Skeletal muscle satellite cell (primary cell): ENCODE data around the gene TEAD1. TPM values are rescaled to one million over a fixed set of nuclear protein-coding genes. Genes with fewer than 3 reads are reported as not detected.
A peak's percentile ranks its signal among the peaks of the same experiment; 100 is the strongest.

ENCODE experiments used
- H3K27me3 ChIP-seq: 2 replicates; pipeline ENCODE4 v1.7.0; 2013; ENCODE audit warnings: low read length; ENCODE audit not compliant: control insufficient read depth, insufficient read depth
- H3K36me3 ChIP-seq: 2 replicates; pipeline ENCODE4 v1.7.0; 2013; ENCODE audit warnings: mild to moderate bottlenecking, control low read depth, low read length; ENCODE audit not compliant: insufficient read depth
- H3K4me1 ChIP-seq: 2 replicates; pipeline ENCODE4 v1.7.0; 2013; ENCODE audit warnings: low read length; ENCODE audit not compliant: control insufficient read depth, insufficient read depth
- H3K4me2 ChIP-seq: 2 replicates; pipeline ENCODE4 v1.7.0; 2013; ENCODE audit warnings: mild to moderate bottlenecking, low read length
- H3K4me3 ChIP-seq: 2 replicates; pipeline ENCODE4 v1.7.0; 2013; ENCODE audit warnings: low read length
- H3K9ac ChIP-seq: 2 replicates; pipeline ENCODE4 v1.7.0; 2013; ENCODE audit warnings: mild to moderate bottlenecking, low read depth, low read length, moderate library complexity
- H3K9me3 ChIP-seq: replicated peaks from 2 replicates; pipeline ENCODE4 v1.7.0; 2013; ENCODE audit warnings: mild to moderate bottlenecking, control low read depth, low read length
- total RNA-seq: library from RNA; depleted of rRNA; stranded (reverse); fragments of >200 nt; gene quantifications from 2 replicates; pipeline ENCODE4 v1.2.3, GENCODE V29; 2012; rRNA removed

Gene TEAD1
- 67.2 and 70.3 TPM in 2 replicates for total RNA-seq

DNA sequence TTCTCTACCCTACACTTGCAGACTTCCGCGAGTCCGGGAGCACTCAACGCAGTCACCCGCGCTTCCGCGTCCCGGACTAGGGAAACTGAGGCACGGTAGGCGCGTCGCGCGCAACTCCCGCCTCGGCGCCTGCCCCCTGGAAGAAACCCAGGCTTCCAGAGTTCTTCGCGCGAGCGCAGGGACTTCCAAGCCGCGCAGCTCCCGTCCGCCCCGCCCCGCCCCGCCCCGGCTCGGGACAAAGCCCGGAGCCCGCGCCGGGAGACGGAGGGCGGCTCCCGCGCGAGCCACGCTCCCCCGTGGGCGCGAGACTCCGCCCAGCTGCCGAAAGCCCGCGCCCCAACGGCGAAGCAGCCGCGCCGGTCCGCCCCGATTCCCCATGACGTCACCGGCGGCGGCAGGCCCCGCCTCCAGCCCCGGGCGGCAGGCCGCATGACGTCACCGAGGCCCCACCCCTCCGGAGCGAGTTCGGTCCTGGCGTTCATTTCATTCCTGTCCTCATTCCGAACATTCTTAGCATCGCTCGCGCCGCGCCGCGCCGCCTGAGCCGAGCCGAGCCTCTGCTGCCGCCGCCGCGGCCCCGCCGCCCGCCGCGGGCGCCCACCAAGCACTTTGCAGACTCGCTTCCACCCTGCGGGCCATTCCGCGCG is at the start of gene TEAD1:
TEAD1 (plus strand) TSS at position 498 of the 647 bp plus-strand sequence.
- Histone ChIP-seq H3K4me1 (peaks cover 34% of the 10 kb centered on the region), H3K4me3 (peak within 1 kb of the TSS; percentile 92), H3K9me3 (no peaks in the 10 kb centered on the region), H3K27me3 (no peaks in the 10 kb centered on the region), H3K36me3 (peaks cover 13% of the 10 kb centered on the region), H3K9ac (peak within 1 kb of the TSS; percentile 98), H3K4me2 (peak within 1 kb of the TSS; percentile 88)

- Histone ChIP-seq H3K36me3 (no peaks in the 10 kb centered on the region), H3K4me3 (no peak overlapping the region), H3K9me3 (peaks cover 4% of the 10 kb centered on the region), H3K27me3 (no peaks in the 10 kb centered on the region), H3K4me1 (peaks cover 19% of the 10 kb centered on the region), H3K4me2 (no peak overlapping the region), H3K9ac (no peak overlapping the region)
These were observed 49.6 kb upstream of the TEAD1 start for GRCh38 chr11:12624595-12624994.

GRCh38 chr11:12625438-12626071 is 48.7 kb upstream of the TEAD1 start:
- Histone ChIP-seq H3K4me1 (peaks cover 23% of the 10 kb centered on the region), H3K4me3 (no peak overlapping the region), H3K9ac (peak overlapping the region; percentile 49), H3K36me3 (no peaks in the 10 kb centered on the region), H3K4me2 (peak overlapping the region; percentile 67), H3K9me3 (peaks cover 4% of the 10 kb centered on the region), H3K27me3 (no peaks in the 10 kb centered on the region)

GRCh38 chr11:12626616-12627015 is 47.6 kb upstream of the TEAD1 start:
- H3K4me2 ChIP-seq, result peak overlapping the region; percentile 62
- no peaks in the 10 kb centered on the region for H3K36me3 ChIP-seq
- peak overlapping the region; percentile 67 for H3K9ac ChIP-seq
- H3K4me3 ChIP-seq, result no peak overlapping the region
- no peaks in the 10 kb centered on the region for H3K27me3 ChIP-seq
- H3K4me1 ChIP-seq, result peaks cover 23% of the 10 kb centered on the region
- peaks cover 4% of the 10 kb centered on the region for H3K9me3 ChIP-seq

- H3K9ac ChIP-seq, result no peak overlapping the region
- H3K4me1 ChIP-seq, result peaks cover 23% of the 10 kb centered on the region
- no peak overlapping the region for H3K4me2 ChIP-seq
- no peaks in the 10 kb centered on the region for H3K27me3 ChIP-seq
- no peak overlapping the region for H3K4me3 ChIP-seq
- no peaks in the 10 kb centered on the region for H3K36me3 ChIP-seq
- peaks cover 4% of the 10 kb centered on the region for H3K9me3 ChIP-seq
These were observed 45.9 kb upstream of the TEAD1 start for GRCh38 chr11:12628314-12628713.

GRCh38 chr11:12629601-12630313 is 44.5 kb upstream of the TEAD1 start:
- Histone ChIP-seq H3K36me3 (no peaks in the 10 kb centered on the region), H3K27me3 (no peaks in the 10 kb centered on the region), H3K4me3 (no peak overlapping the region), H3K4me1 (peaks cover 23% of the 10 kb centered on the region), H3K9ac (no peak overlapping the region), H3K9me3 (no peaks in the 10 kb centered on the region), H3K4me2 (no peak overlapping the region)

GRCh38 chr11:12631651-12632050 is 42.6 kb upstream of the TEAD1 start:
- no peaks in the 10 kb centered on the region for H3K27me3 ChIP-seq

GRCh38 chr11:12634329-12634728 is 39.9 kb upstream of the TEAD1 start:
- Histone ChIP-seq H3K27me3 (no peaks in the 10 kb centered on the region), H3K4me1 (peaks cover 4% of the 10 kb centered on the region), H3K4me2 (no peak overlapping the region), H3K9ac (no peak overlapping the region), H3K36me3 (no peaks in the 10 kb centered on the region), H3K4me3 (no peak overlapping the region), H3K9me3 (no peaks in the 10 kb centered on the region)

More at GRCh38 chr11:12631651-12632050, 42.6 kb upstream of the TEAD1 start:
- H3K9ac ChIP-seq, result no peak overlapping the region
- no peak overlapping the region for H3K4me3 ChIP-seq
- H3K36me3 ChIP-seq, result no peaks in the 10 kb centered on the region
- H3K4me1 ChIP-seq, result peaks cover 9% of the 10 kb centered on the region
- H3K9me3 ChIP-seq, result no peaks in the 10 kb centered on the region
- no peak overlapping the region for H3K4me2 ChIP-seq

GRCh38 chr11:12636871-12637410 is 37.3 kb upstream of the TEAD1 start:
- H3K4me3 ChIP-seq, result no peak overlapping the region
- H3K36me3 ChIP-seq, result no peaks in the 10 kb centered on the region
- no peaks in the 10 kb centered on the region for H3K9me3 ChIP-seq
- no peak overlapping the region for H3K4me2 ChIP-seq
- no peak overlapping the region for H3K9ac ChIP-seq
- H3K4me1 ChIP-seq, result peaks cover 7% of the 10 kb centered on the region
- H3K27me3 ChIP-seq, result no peaks in the 10 kb centered on the region

- no peak overlapping the region for H3K4me2 ChIP-seq
- H3K4me3 ChIP-seq, result no peak overlapping the region
- H3K4me1 ChIP-seq, result peaks cover 12% of the 10 kb centered on the region
- H3K27me3 ChIP-seq, result no peaks in the 10 kb centered on the region
- H3K9ac ChIP-seq, result no peak overlapping the region
- H3K36me3 ChIP-seq, result no peaks in the 10 kb centered on the region
- no peaks in the 10 kb centered on the region for H3K9me3 ChIP-seq
These were observed 34.8 kb upstream of the TEAD1 start for GRCh38 chr11:12639388-12639787.

DNA sequence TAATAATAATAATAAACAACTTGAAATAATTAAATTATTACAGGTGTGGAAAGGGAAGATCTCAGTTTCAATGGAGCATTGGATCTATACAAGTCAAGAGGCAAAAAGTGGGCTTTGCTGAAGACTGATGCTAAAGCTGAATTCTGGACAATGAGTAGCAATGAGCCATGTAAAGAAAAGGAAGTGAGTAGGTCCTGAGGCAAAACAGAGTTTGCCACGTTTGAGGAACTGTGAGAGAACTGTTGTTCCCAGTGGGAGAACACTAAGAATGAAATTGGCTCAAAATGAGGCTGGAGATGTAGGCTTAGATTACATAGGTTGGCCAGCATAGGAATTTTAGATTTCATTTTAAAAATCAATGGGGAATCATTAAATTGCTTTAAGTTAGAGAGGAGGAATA is 33.9 kb upstream of the TEAD1 start:
- peaks cover 12% of the 10 kb centered on the region for H3K4me1 ChIP-seq
- no peak overlapping the region for H3K9ac ChIP-seq
- no peak overlapping the region for H3K4me2 ChIP-seq
- H3K27me3 ChIP-seq, result no peaks in the 10 kb centered on the region
- H3K4me3 ChIP-seq, result no peak overlapping the region
- H3K36me3 ChIP-seq, result no peaks in the 10 kb centered on the region
- no peaks in the 10 kb centered on the region for H3K9me3 ChIP-seq
